ENCODE results near the gene MROH7. TPM values are rescaled to one million over a fixed set of nuclear protein-coding genes. Genes with fewer than 3 reads are reported as not detected.

Gene MROH7
- total RNA-seq, 2 experiments from 2014 or later = 0.11 TPM; not detected in 1

DNA sequence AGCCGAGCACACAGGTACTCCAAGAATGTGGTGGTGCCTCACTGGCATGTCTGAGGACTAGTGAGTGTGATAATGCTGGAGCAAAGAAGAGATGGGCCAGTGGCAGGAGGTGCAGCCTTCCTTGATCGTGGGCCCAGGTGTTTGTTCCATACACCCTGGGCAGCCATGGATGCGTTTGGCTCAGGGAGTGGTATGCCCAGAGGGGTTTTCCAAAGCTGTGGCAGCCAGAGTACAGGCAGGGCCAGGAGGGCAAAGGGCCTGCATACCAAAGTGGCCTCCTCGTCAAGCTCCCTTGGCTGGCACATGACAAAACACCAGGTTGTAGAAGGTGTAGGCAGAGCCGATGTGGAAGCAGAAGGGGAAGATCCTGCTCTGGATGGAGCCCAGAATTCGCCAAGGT lies 103.7 kb downstream of the MROH7 start:
- no peaks in the 10 kb centered on the region for H3K4me1 Mint-ChIP-seq (ENCODE audit: low read depth)
- no peak overlapping the region for H3K4me3 Mint-ChIP-seq
- H3K27me3 Mint-ChIP-seq = no peaks in the 10 kb centered on the region
- POLR2A ChIA-PET = interaction anchor here (1.8 kb wide), 1 partner anchor 30 kb away, joined by 5 read pairs; the partner anchor contains the start of gene TTC4
- H3K27ac Mint-ChIP-seq = no peak overlapping the region
- TF ChIP-seq, protein P1, sequence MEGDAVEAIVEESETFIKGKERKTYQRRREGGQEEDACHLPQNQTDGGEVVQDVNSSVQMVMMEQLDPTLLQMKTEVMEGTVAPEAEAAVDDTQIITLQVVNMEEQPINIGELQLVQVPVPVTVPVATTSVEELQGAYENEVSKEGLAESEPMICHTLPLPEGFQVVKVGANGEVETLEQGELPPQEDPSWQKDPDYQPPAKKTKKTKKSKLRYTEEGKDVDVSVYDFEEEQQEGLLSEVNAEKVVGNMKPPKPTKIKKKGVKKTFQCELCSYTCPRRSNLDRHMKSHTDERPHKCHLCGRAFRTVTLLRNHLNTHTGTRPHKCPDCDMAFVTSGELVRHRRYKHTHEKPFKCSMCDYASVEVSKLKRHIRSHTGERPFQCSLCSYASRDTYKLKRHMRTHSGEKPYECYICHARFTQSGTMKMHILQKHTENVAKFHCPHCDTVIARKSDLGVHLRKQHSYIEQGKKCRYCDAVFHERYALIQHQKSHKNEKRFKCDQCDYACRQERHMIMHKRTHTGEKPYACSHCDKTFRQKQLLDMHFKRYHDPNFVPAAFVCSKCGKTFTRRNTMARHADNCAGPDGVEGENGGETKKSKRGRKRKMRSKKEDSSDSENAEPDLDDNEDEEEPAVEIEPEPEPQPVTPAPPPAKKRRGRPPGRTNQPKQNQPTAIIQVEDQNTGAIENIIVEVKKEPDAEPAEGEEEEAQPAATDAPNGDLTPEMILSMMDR (IDR thresholded peaks at IDR 0.05) = no peak
- H3K36me3 Mint-ChIP-seq (ENCODE audit: low read depth) = peaks cover 17% of the 10 kb centered on the region
- H3K9me3 Mint-ChIP-seq = no peaks in the 10 kb centered on the region
- CTCF ChIA-PET = no interaction called here
- DNase-seq (no peak), ATAC-seq (no peak)
- intact Hi-C loops (cut with micrococcal nuclease) = no loop called here

- DNase-seq (no peak), ATAC-seq (no peak)
- ChIA-PET POLR2A (no interaction called here), CTCF (no interaction called here)
- H3K27ac Mint-ChIP-seq = no peak overlapping the region
- intact Hi-C loops (cut with micrococcal nuclease) = no loop called here
- H3K4me3 Mint-ChIP-seq = no peak overlapping the region
- no peaks in the 10 kb centered on the region for H3K9me3 Mint-ChIP-seq
- H3K4me1 Mint-ChIP-seq (ENCODE audit: low read depth) = no peaks in the 10 kb centered on the region
- no peaks in the 10 kb centered on the region for H3K27me3 Mint-ChIP-seq
- TF ChIP-seq, protein P1 (IDR thresholded peaks at IDR 0.05) = no peak
- H3K36me3 Mint-ChIP-seq (ENCODE audit: low read depth) = peaks cover 16% of the 10 kb centered on the region
These were observed 104.3 kb downstream of the MROH7 start for GRCh38 chr1:54745864-54746263.

- Mint-ChIP-seq H3K36me3 (ENCODE audit: low read depth) (peaks cover 4% of the 10 kb centered on the region), H3K4me3 (no peak overlapping the region), H3K9me3 (no peaks in the 10 kb centered on the region), H3K27ac (no peak overlapping the region), H3K4me1 (ENCODE audit: low read depth) (no peaks in the 10 kb centered on the region), H3K27me3 (no peaks in the 10 kb centered on the region)
- POLR2A ChIA-PET = no interaction called here
- TF ChIP-seq, protein P1 (IDR thresholded peaks at IDR 0.05) = no peak
- DNase-seq = no peak
- intact Hi-C loops (cut with micrococcal nuclease) = no loop called here
- CTCF ChIA-PET = no interaction called here
- no peak for ATAC-seq
These were observed 106.7 kb downstream of the MROH7 start for GRCh38 chr1:54748094-54748835.

- POLR2A ChIA-PET = interaction anchor here (2.2 kb wide), 1 partner anchor 16 kb away, joined by 5 read pairs; no protein-coding TSS in a partner anchor
- H3K27ac Mint-ChIP-seq = no peak overlapping the region
- no peaks in the 10 kb centered on the region for H3K36me3 Mint-ChIP-seq (ENCODE audit: low read depth)
- no peaks in the 10 kb centered on the region for H3K9me3 Mint-ChIP-seq
- no peaks in the 10 kb centered on the region for H3K27me3 Mint-ChIP-seq
- DNase-seq (no peak), ATAC-seq (no peak)
- TF ChIP-seq, protein P1 (IDR thresholded peaks at IDR 0.05) = no peak
- H3K4me3 Mint-ChIP-seq = no peak overlapping the region
- CTCF ChIA-PET = interaction anchor here (1.1 kb wide), 1 partner anchor 42 kb away, joined by 3 read pairs; no protein-coding TSS in a partner anchor
- intact Hi-C loops (cut with micrococcal nuclease) = no loop called here
- H3K4me1 Mint-ChIP-seq (ENCODE audit: low read depth) = no peaks in the 10 kb centered on the region
These were observed 109.0 kb downstream of the MROH7 start for GRCh38 chr1:54750596-54750995.

DNA sequence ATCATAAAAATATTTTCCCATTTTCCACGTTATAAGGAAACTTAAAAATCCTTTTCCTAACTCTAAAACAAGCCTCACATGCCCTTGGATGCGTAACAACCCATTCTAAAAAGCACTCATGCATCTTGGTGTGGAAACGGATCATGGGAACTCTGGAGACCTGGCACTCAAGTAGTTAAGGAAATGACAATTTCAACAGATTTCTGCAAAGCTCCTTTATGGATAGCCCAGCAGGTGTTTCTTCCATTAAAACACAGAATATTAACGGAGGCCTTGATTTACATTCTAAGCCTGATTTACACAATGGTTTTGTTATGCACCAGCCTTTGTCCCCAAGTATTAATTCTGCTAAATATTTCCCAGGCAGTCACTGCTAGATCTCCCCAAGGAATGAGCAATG lies 109.8 kb downstream of the MROH7 start:
- no peak overlapping the region for H3K4me3 Mint-ChIP-seq
- no peaks in the 10 kb centered on the region for H3K9me3 Mint-ChIP-seq
- ChIA-PET POLR2A (interaction anchor here (2.2 kb wide), 1 partner anchor 15 kb away, joined by 5 read pairs; no protein-coding TSS in a partner anchor), CTCF (no interaction called here)
- no peak for DNase-seq
- TF ChIP-seq, protein P1 (IDR thresholded peaks at IDR 0.05) = no peak
- ATAC-seq = no peak
- intact Hi-C loops (cut with micrococcal nuclease) = no loop called here
- H3K36me3 Mint-ChIP-seq (ENCODE audit: low read depth) = peaks cover 2% of the 10 kb centered on the region
- H3K27me3 Mint-ChIP-seq = no peaks in the 10 kb centered on the region
- no peak overlapping the region for H3K27ac Mint-ChIP-seq
- H3K4me1 Mint-ChIP-seq (ENCODE audit: low read depth) = no peaks in the 10 kb centered on the region
